Uterus (tissue), 4 donors: ENCODE measurements around the gene NOTCH4. TPM values are rescaled to one million over a fixed set of nuclear protein-coding genes. Genes with fewer than 3 reads are reported as not detected.
A peak's percentile ranks its signal among the peaks of the same experiment; 100 is the strongest.
"Not testable (repeated sequence)": the region's sequence is repeated elsewhere in the genome, so short reads cannot be mapped to it uniquely, and the experiment has no call there.

ENCODE experiments used
- DNase-seq, 2 donors: peaks; one replicate each; pipeline ENCODE4 v3.0.0-alpha.2; 2019 to 2020
- H3K27ac ChIP-seq, 2 donors: fragments of 200-600 bp; sonication (generic); 1 replicate in 1 of 2; 2 replicates in 1 of 2; pipeline ENCODE4 v1.5.1; 2016 to 2018
- H3K27me3 ChIP-seq, 2 donors: fragments of 200-600 bp; sonication (generic); one replicate each; pipeline ENCODE4 v1.5.1; 2018 to 2019; ENCODE audit warnings: control low read depth in 1 of 2
- H3K36me3 ChIP-seq, 2 donors: fragments of 200-600 bp; sonication (generic); one replicate each; pipeline ENCODE4 v1.5.1; 2019; ENCODE audit warnings: control low read depth in 1 of 2
- H3K4me1 ChIP-seq, 2 donors: fragments of 200-600 bp; sonication (generic); one replicate each; pipeline ENCODE4 v1.5.1; 2018 to 2019; ENCODE audit warnings: control low read depth in 1 of 2
- H3K4me3 ChIP-seq, 2 donors: fragments of 200-600 bp; sonication (generic); 1 replicate in 1 of 2; 2 replicates in 1 of 2; pipeline ENCODE4 v1.5.1; 2018 to 2019; ENCODE audit warnings: mild to moderate bottlenecking in 1 of 2
- H3K9me3 ChIP-seq, 2 donors: fragments of 200-600 bp; sonication (generic); one replicate each; pipeline ENCODE4 v1.5.1; 2019; ENCODE audit warnings: control low read depth in 1 of 2
- CTCF ChIP-seq, 4 experiments: fragments of 200-600 bp in 2 of 4; fragments of 450-650 bp in 2 of 4; sonication (generic) in 2 of 4; IDR thresholded peaks; one replicate each; pipeline ENCODE4 v1.5.1; 2016 to 2019; ENCODE audit warnings: antibody characterized with exemption in 4 of 4, mild to moderate bottlenecking in 2 of 4, moderate library complexity in 1 of 4
- POLR2A ChIP-seq, 2 donors: fragments of 450-650 bp; IDR thresholded peaks; one replicate each; pipeline ENCODE4 v1.6.1; 2016; ENCODE audit warnings: antibody characterized with exemption in 2 of 2, mild to moderate bottlenecking in 1 of 2, moderate library complexity in 1 of 2
- intact Hi-C: fragments of 100-400 bp; cut with DNase I; formaldehyde crosslinking; loops from one replicate; pipeline ENCODE4 v1.15.1; 2023; ENCODE audit warnings: low total_unique reads
- total RNA-seq, 4 donors: library from RNA; depleted of rRNA in 3 of 4; stranded (reverse); fragments of >200 nt in 3 of 4; gene quantifications; one replicate each; pipeline versions ENCODE4 v1.1.0 to v1.2.4, GENCODE V29; 2014 to 2023
- donor health status: DM: yes; HTN: yes; CAD: no.

Gene NOTCH4
- total RNA-seq, 4 donors from 2014 or later: 10.9 to 75.2 (median 28.6) TPM

GRCh38 chr6:32190054-32190851, 33.6 kb downstream of the NOTCH4 start, which contains the start of gene PBX2:
Gene PBX2, minus strand, starts transcription at chr6:32190202. Its CDS starts 287 bp downstream, at chr6:32189915.
- Histone ChIP-seq H3K4me3 (peak within 1 kb of the TSS; percentile 85 to 98), H3K36me3 (no peaks in the 10 kb centered on the region), H3K9me3 (no peaks in the 10 kb centered on the region), H3K4me1 (no peaks in the 10 kb centered on the region), H3K27me3 (no peaks in the 10 kb centered on the region), H3K27ac (peak within 1 kb of the TSS; percentile 98 to 100)
- peak; percentile 86 to 96 for TF ChIP-seq POLR2A (IDR thresholded peaks at IDR 0.05)
- peak in 2 of 4 experiments; percentile 11 to 22 for TF ChIP-seq CTCF (IDR thresholded peaks at IDR 0.05)
- intact Hi-C loops: no loop called here
- DNase-seq: peak; percentile 91 to 97

GRCh38 chr6:32189742-32190053, 34.2 kb downstream of the NOTCH4 start:
- Histone ChIP-seq H3K27me3 (no peaks in the 10 kb centered on the region), H3K27ac (peak overlapping the region; percentile 98 to 100), H3K4me1 (no peaks in the 10 kb centered on the region), H3K9me3 (no peaks in the 10 kb centered on the region), H3K36me3 (no peaks in the 10 kb centered on the region), H3K4me3 (peak overlapping the region; percentile 85 to 98)
- peak in 1 of 2 donors; percentile 57 for DNase-seq
- intact Hi-C loops: no loop called here
- TF ChIP-seq POLR2A (IDR thresholded peaks at IDR 0.05): no peak
- TF ChIP-seq CTCF (IDR thresholded peaks at IDR 0.05): no peak

- TF ChIP-seq POLR2A (IDR thresholded peaks at IDR 0.05) (no peak), CTCF (IDR thresholded peaks at IDR 0.05) (no peak)
- intact Hi-C loops: no loop called here
- H3K4me1 ChIP-seq: no peaks in the 10 kb centered on the region
- H3K4me3 ChIP-seq: peak overlapping the region; percentile 85 to 98
- H3K27ac ChIP-seq: peak overlapping the region; percentile 98 to 100
- H3K36me3 ChIP-seq: no peaks in the 10 kb centered on the region
- H3K9me3 ChIP-seq: no peaks in the 10 kb centered on the region
- no peaks in the 10 kb centered on the region for H3K27me3 ChIP-seq
- no peak for DNase-seq
Measured at GRCh38 chr6:32189069-32189741, 34.7 kb downstream of the NOTCH4 start.

GRCh38 chr6:32188381-32189068, 35.3 kb downstream of the NOTCH4 start:
- intact Hi-C loops: no loop called here
- Histone ChIP-seq H3K36me3 (no peaks in the 10 kb centered on the region), H3K27ac (peak overlapping the region; percentile 98 to 100), H3K4me3 (peak overlapping the region; percentile 85 to 98), H3K9me3 (no peaks in the 10 kb centered on the region), H3K27me3 (no peaks in the 10 kb centered on the region), H3K4me1 (no peaks in the 10 kb centered on the region)
- peak; percentile 68 to 73 for DNase-seq
- peak in 1 of 2 donors; percentile 8 for TF ChIP-seq POLR2A (IDR thresholded peaks at IDR 0.05)
- TF ChIP-seq CTCF (IDR thresholded peaks at IDR 0.05): no peak

GRCh38 chr6:32187725-32188380, 36.0 kb downstream of the NOTCH4 start:
- H3K9me3 ChIP-seq, H3K36me3 ChIP-seq, H3K4me1 ChIP-seq, DNase-seq, intact Hi-C loops, H3K27me3 ChIP-seq: not testable (repeated sequence)
- Histone ChIP-seq H3K27ac (peak overlapping the region; percentile 98 to 100), H3K4me3 (peak overlapping the region in 1 of 2 donors; percentile 85)
